Left ventricle myocardium inferior (tissue), 1 donor: ENCODE measurements around the gene CFAP74. TPM values are rescaled to one million over a fixed set of nuclear protein-coding genes. Genes with fewer than 3 reads are reported as not detected.
"Not testable (repeated sequence)": the region's sequence is repeated elsewhere in the genome, so short reads cannot be mapped to it uniquely, and the experiment has no call there.

Experiments
- DNase-seq: peaks from one replicate; pipeline ENCODE4 v3.0.0-alpha.2; 2020
- H3K27ac ChIP-seq: fragments of 200-600 bp; replicated peaks from 2 replicates; pipeline ENCODE4 v1.8.0; 2021
- H3K27me3 ChIP-seq: fragments of 200-600 bp; 2 replicates; pipeline ENCODE4 v1.8.0; 2021; ENCODE audit warnings: low read depth
- H3K36me3 ChIP-seq: fragments of 200-600 bp; 2 replicates; pipeline ENCODE4 v1.8.0; 2021
- H3K4me1 ChIP-seq: fragments of 200-600 bp; 2 replicates; pipeline ENCODE4 v1.8.0; 2021
- H3K4me3 ChIP-seq: fragments of 200-600 bp; 2 replicates; pipeline ENCODE4 v1.8.0; 2021; ENCODE audit warnings: mild to moderate bottlenecking, moderate library complexity
- H3K9me3 ChIP-seq: fragments of 200-600 bp; replicated peaks from 2 replicates; pipeline ENCODE4 v1.8.0; 2021
- CTCF ChIP-seq: fragments of 200-600 bp; IDR thresholded peaks from 2 replicates; pipeline ENCODE4 v1.8.0; 2021; ENCODE audit warnings: antibody characterized with exemption, mild to moderate bottlenecking, borderline replicate concordance
- intact Hi-C: fragments of 100-400 bp; cut with micrococcal nuclease; formaldehyde crosslinking; loops from one replicate; pipeline ENCODE4 v1.11.0; 2022
- total RNA-seq: library from RNA; stranded (reverse); fragmentation: NEBNext Ultra II Directional; extraction: Animal tissue kit (Norgen Biotek cat#: 25700); gene quantifications from one replicate; pipeline ENCODE4 v1.2.1, GENCODE V29; 2021
- donor health status: DM: no; HTN: yes; CAD: no; lungs with severe emphysema.

The CFAP74 gene
- total RNA-seq, 1 donor from 2014 or later = not detected

DNA sequence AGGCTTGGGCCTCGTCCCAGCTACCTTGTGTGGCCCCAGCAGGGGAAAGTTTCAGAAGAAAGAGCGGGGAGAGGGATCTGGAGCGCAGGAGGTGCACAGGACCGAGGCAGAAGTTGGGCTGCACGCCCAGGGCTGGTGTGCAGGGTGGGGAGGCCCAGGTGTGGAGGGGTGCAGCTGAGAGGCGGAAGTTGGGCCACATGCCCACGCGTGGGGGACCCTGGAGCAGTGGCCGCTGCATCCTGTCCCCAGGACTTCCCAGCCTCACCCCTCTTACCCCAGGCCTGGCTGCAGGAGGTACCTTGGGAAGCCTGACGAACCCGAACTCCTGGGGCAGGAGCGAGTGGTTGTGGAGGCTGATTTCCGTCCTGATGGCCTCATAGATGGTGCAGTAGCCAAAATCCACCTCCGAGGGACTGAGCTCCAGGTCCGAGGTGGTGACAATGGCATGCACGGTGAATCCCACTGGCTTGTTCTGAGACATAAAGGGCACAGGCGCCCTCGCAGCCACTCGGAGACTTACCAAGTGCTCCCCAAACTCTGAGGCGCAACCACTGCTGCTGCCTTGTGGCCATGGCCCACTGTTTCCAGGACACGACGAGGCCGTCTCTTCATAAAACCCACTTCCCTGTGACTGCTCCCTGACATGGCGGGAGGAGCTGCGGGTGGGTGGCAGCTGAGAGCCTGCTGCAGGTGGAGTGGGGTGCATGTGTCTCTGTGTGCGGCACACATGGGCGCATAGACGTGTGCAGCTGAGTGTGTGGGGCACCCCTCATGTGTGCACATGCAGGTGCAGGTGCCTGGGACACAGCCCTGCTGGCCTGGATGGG is 64.1 kb downstream of the CFAP74 start:
- H3K4me3 ChIP-seq = no peak overlapping the region
- H3K27ac ChIP-seq = no peak overlapping the region
- H3K36me3 ChIP-seq = no peaks in the 10 kb centered on the region
- DNase-seq = no peak
- peaks cover 6% of the 10 kb centered on the region for H3K4me1 ChIP-seq
- H3K27me3 ChIP-seq = peaks cover 50% of the 10 kb centered on the region
- no peak for TF ChIP-seq CTCF
- intact Hi-C loops = no loop called here
- H3K9me3 ChIP-seq = no peaks in the 10 kb centered on the region

DNA sequence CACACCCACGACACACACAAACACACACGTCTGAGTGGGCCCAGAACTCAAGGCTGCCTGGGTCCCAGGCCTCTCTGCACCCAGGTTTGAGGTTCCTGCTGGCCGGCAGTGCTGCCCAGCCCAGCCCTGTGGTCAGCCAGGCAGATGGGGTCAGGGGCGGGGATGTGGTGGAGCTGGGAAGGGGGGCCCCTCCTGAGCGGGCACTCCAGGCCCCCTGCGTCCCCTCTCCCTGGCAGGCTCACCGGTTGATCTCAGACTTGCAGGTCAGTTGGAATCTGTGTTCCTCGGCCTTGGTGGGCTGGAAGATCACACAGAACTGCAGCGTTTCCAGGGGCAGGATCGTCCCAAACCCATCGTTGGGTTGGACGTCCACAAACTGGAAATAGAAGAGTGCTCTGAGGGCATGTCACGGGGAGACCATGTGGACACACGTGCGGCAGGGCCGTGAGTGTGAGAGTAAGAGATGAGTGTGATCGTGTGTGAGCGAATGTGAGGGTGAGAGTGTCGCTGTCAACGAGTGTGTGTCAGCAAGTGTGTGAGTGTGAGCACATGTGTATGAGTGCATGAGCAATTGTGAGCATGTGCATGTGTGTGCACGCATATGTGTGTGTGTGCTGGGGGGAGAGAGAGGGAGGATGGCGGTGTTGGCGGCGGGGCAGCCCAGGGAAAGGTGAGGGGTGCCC is 64.8 kb downstream of the CFAP74 start:
- H3K27me3 ChIP-seq = peaks cover 49% of the 10 kb centered on the region
- no peak for DNase-seq

DNA sequence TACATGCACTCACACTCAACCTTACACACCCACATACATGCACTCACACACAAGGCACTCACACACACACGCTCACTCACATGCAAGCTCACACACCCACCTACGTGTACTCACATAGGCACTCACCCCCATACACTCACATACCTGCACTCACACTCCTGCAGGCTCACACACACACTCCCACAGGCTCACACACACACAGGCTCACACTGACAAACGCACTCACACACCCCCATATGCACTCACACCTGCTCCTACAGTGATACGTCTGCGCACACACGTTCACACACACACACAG is 65.4 kb downstream of the CFAP74 start:
- no peak for TF ChIP-seq CTCF

More for the DNA sequence above, 64.8 kb downstream of the CFAP74 start:
- Histone ChIP-seq H3K36me3 (no peaks in the 10 kb centered on the region), H3K27ac (no peak overlapping the region), H3K9me3 (no peaks in the 10 kb centered on the region), H3K4me1 (no peaks in the 10 kb centered on the region), H3K4me3 (no peak overlapping the region)
- no peak for TF ChIP-seq CTCF
- intact Hi-C loops = no loop called here

GRCh38 chr1:1937549-1938275 is 65.9 kb downstream of the CFAP74 start:
- Histone ChIP-seq H3K4me1 (no peaks in the 10 kb centered on the region), H3K27me3 (peaks cover 40% of the 10 kb centered on the region), H3K27ac (no peak overlapping the region), H3K4me3 (no peak overlapping the region), H3K9me3 (no peaks in the 10 kb centered on the region), H3K36me3 (no peaks in the 10 kb centered on the region)
- intact Hi-C loops = no loop called here
- no peak for TF ChIP-seq CTCF
- no peak for DNase-seq

More for the DNA sequence above, 65.4 kb downstream of the CFAP74 start:
- no peak overlapping the region for H3K27ac ChIP-seq
- no peaks in the 10 kb centered on the region for H3K9me3 ChIP-seq
- intact Hi-C loops = no loop called here
- H3K4me1 ChIP-seq = no peaks in the 10 kb centered on the region
- peaks cover 44% of the 10 kb centered on the region for H3K27me3 ChIP-seq
- H3K36me3 ChIP-seq = no peaks in the 10 kb centered on the region
- DNase-seq = no peak
- no peak overlapping the region for H3K4me3 ChIP-seq

GRCh38 chr1:1937061-1937460 is 66.5 kb downstream of the CFAP74 start:
- Histone ChIP-seq H3K27ac (no peak overlapping the region), H3K27me3 (peaks cover 34% of the 10 kb centered on the region), H3K36me3 (no peaks in the 10 kb centered on the region), H3K4me1 (no peaks in the 10 kb centered on the region), H3K9me3 (no peaks in the 10 kb centered on the region), H3K4me3 (no peak overlapping the region)
- intact Hi-C loops = no loop called here
- DNase-seq = no peak
- TF ChIP-seq CTCF = no peak

DNA sequence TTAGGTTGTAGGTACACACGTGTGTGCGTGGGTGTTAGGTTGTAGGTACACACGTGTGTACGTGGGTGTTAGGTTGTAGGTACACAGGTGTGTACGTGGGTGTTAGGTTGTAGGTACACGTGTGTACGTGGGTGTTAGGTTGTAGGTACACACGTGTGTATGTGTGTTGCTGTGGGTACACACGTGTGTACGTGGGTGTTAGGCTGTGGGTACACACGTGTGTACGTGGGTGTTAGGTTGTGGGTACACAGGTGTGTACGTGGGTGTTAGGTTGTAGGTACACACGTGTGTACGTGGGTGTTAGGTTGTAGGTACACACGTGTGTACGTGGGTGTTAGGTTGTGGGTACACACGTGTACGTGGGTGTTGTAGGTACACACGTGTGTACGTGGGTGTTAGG is 68.7 kb downstream of the CFAP74 start:
- DNase-seq, H3K4me1 ChIP-seq, H3K36me3 ChIP-seq, H3K27ac ChIP-seq, H3K4me3 ChIP-seq, H3K9me3 ChIP-seq, intact Hi-C loops: not testable (repeated sequence)
- peaks cover 14% of the 10 kb centered on the region for H3K27me3 ChIP-seq
